C4-2B (cell line): ENCODE data around the gene DTD1.

Source experiments
- H3K27ac ChIP-seq: fragments of 450-650 bp; 2 replicates; pipeline ENCODE4 v1.5.1; 2017
- CTCF ChIP-seq: fragments of 450-650 bp; conservative IDR thresholded peaks from 2 replicates; pipeline ENCODE4 v1.5.1; 2017; ENCODE audit warnings: mild to moderate bottlenecking
- ZFX ChIP-seq: fragments of 450-650 bp; IDR thresholded peaks from 2 replicates; pipeline ENCODE4 v1.6.1; 2017

DTD1 gene

GRCh38 chr20:18566892-18567738 lies 20.7 kb upstream of the DTD1 start, which contains the start of gene SMIM26:
SMIM26 (plus strand) TSS chr20:18567432; CDS start chr20:18567479, 47 bp downstream.
- peak within 1 kb of the TSS; percentile 92 for H3K27ac ChIP-seq
- TF ChIP-seq CTCF (no peak), ZFX (peak; percentile 89)

GRCh38 chr20:18567739-18568091 lies 20.1 kb upstream of the DTD1 start:
- no peak for TF ChIP-seq CTCF
- TF ChIP-seq ZFX, result no peak; the same call in 1 of the 2 replicates
- H3K27ac ChIP-seq, result peak overlapping the region; percentile 92

- H3K27ac ChIP-seq, result no peak overlapping the region
- no peak for TF ChIP-seq ZFX
- no peak for TF ChIP-seq CTCF
Observed at GRCh38 chr20:18571009-18571408, 16.8 kb upstream of the DTD1 start.

- TF ChIP-seq ZFX, result no peak
- no peak for TF ChIP-seq CTCF
- no peak overlapping the region for H3K27ac ChIP-seq
Observed at GRCh38 chr20:18571578-18571977, 16.3 kb upstream of the DTD1 start.

- no peak for TF ChIP-seq ZFX
- TF ChIP-seq CTCF, result no peak
Observed at GRCh38 chr20:18577942-18578341, 9.9 kb upstream of the DTD1 start.

GRCh38 chr20:18578581-18578980 lies 9.3 kb upstream of the DTD1 start:
- H3K27ac ChIP-seq, result no peak overlapping the region
- TF ChIP-seq CTCF, result no peak

More at GRCh38 chr20:18577942-18578341, 9.9 kb upstream of the DTD1 start:
- no peak overlapping the region for H3K27ac ChIP-seq

GRCh38 chr20:18580012-18580411 lies 7.8 kb upstream of the DTD1 start:
- no peak for TF ChIP-seq ZFX
- no peak overlapping the region for H3K27ac ChIP-seq

GRCh38 chr20:18585134-18585533 lies 2.7 kb upstream of the DTD1 start:
- TF ChIP-seq CTCF (no peak), ZFX (no peak)
- no peak overlapping the region for H3K27ac ChIP-seq
